AG04450 (cell line): ENCODE results near the gene SMIM1. TPM values are rescaled to one million over a fixed set of nuclear protein-coding genes. Genes with fewer than 3 reads are reported as not detected.

Experiments
- CTCF ChIA-PET: fragments of 300-600, 350-600 bp; formaldehyde crosslinking; extraction: SDS; loops from one replicate; lab custom pipeline; 2022; ENCODE audit warnings: antibody characterized with exemption, inconsistent platforms; lab: Charles Lee
- POLR2A ChIA-PET: fragments of 350-600 bp; formaldehyde crosslinking; extraction: SDS; loops from one replicate; lab custom pipeline; 2021; ENCODE audit warnings: antibody characterized with exemption, inconsistent platforms; lab: Yijun Ruan, JAX
- DNase-seq: peaks from one replicate; pipeline ENCODE4 v3.0.0-alpha.2; 2011; ENCODE audit warnings: low read depth, low spot score
- H3K27ac ChIP-seq: one replicate; pipeline ENCODE4 v1.5.1; 2012; ENCODE audit warnings: low read depth, low read length, control low read depth
- H3K27me3 ChIP-seq: one replicate; pipeline ENCODE4 v1.6.0; 2012; ENCODE audit warnings: low read length; ENCODE audit not compliant: control insufficient read depth, insufficient read depth
- H3K4me3 ChIP-seq: 2 replicates; pipeline ENCODE4 v1.5.1; 2011; ENCODE audit warnings: mild to moderate bottlenecking, low read depth, low read length, control low read depth
- H3K9me3 ChIP-seq: 2 replicates; pipeline ENCODE4 v1.5.1; 2012; ENCODE audit warnings: low read length; ENCODE audit not compliant: control insufficient read depth, insufficient read depth
- CTCF ChIP-seq: IDR thresholded peaks from 2 replicates; pipeline ENCODE4 v1.5.1; 2011; ENCODE audit warnings: low read depth, low read length, control low read depth, inconsistent platforms
- polyA plus RNA-seq: library from polyadenylated mRNA; depleted of rRNA; stranded (reverse); fragments of >200 nt; gene quantifications from 2 replicates; pipeline ENCODE4 v1.2.3, GENCODE V29; 2011

The SMIM1 gene
- polyA plus RNA-seq, 1 experiment: 1.1 TPM

GRCh38 chr1:3731583-3732433, 40.7 kb upstream of the SMIM1 start:
- CTCF ChIA-PET: interaction anchor here (0.5 kb wide), 1 partner anchor 1311 kb away, joined by 3 read pairs; no protein-coding TSS in a partner anchor
- peaks cover 6% of the 10 kb centered on the region for H3K27me3 ChIP-seq
- no peak overlapping the region for H3K27ac ChIP-seq
- POLR2A ChIA-PET: no interaction called here
- no peak overlapping the region for H3K4me3 ChIP-seq
- H3K9me3 ChIP-seq: no peaks in the 10 kb centered on the region; the same call in 1 of the 2 replicates
- no peak for DNase-seq
- no peak for TF ChIP-seq CTCF

- H3K27ac ChIP-seq: no peak overlapping the region
- POLR2A ChIA-PET: no interaction called here
- H3K9me3 ChIP-seq: no peaks in the 10 kb centered on the region; the same call in 1 of the 2 replicates
- TF ChIP-seq CTCF: no peak
- peaks cover 6% of the 10 kb centered on the region for H3K27me3 ChIP-seq
- CTCF ChIA-PET: interaction anchor here (0.5 to 2.0 kb wide), 2 partner anchors 8 to 1312 kb away, joined by 3 to 10 read pairs; no protein-coding TSS in a partner anchor
- no peak for DNase-seq
- no peak overlapping the region for H3K4me3 ChIP-seq
Observed at GRCh38 chr1:3732434-3733093, 40.0 kb upstream of the SMIM1 start.

GRCh38 chr1:3733094-3733882, 39.3 kb upstream of the SMIM1 start:
- ChIA-PET POLR2A (no interaction called here), CTCF (interaction anchor here (2.0 kb wide), 1 partner anchor 9 kb away, joined by 10 read pairs; no protein-coding TSS in a partner anchor)
- Histone ChIP-seq H3K27me3 (peaks cover 6% of the 10 kb centered on the region), H3K27ac (no peak overlapping the region), H3K9me3 (no peaks in the 10 kb centered on the region; the same call in 1 of the 2 replicates), H3K4me3 (no peak overlapping the region)
- no peak for TF ChIP-seq CTCF
- no peak for DNase-seq

- ChIA-PET POLR2A (no interaction called here), CTCF (interaction anchor here (2.0 kb wide), 1 partner anchor 10 kb away, joined by 10 read pairs; no protein-coding TSS in a partner anchor)
- no peak for DNase-seq
- H3K4me3 ChIP-seq: no peak overlapping the region
- TF ChIP-seq CTCF: no peak
- peaks cover 6% of the 10 kb centered on the region for H3K27me3 ChIP-seq
- no peak overlapping the region for H3K27ac ChIP-seq
- no peaks in the 10 kb centered on the region; the same call in 1 of the 2 replicates for H3K9me3 ChIP-seq
Observed at GRCh38 chr1:3733883-3734589, 38.5 kb upstream of the SMIM1 start.
